NT2/D1 (cell line): ENCODE measurements around the gene ABCG1.

ENCODE experiments used
- DNase-seq: peaks from one replicate; pipeline ENCODE4 v3.0.0-alpha.2; 2011; ENCODE audit warnings: low read depth, low spot score
- H3K27me3 ChIP-seq: 2 replicates; pipeline ENCODE4 v1.6.0; 2011; ENCODE audit warnings: mild to moderate bottlenecking; ENCODE audit not compliant: insufficient read length, insufficient read depth
- H3K36me3 ChIP-seq: 2 replicates; pipeline ENCODE4 v1.6.1; 2011; ENCODE audit warnings: mild to moderate bottlenecking, low read length, mixed read lengths; ENCODE audit not compliant: insufficient read depth, insufficient read length
- H3K4me1 ChIP-seq: 2 replicates; pipeline ENCODE4 v1.5.1; 2011; ENCODE audit not compliant: insufficient read depth, insufficient read length
- H3K4me3 ChIP-seq: 2 replicates; pipeline ENCODE4 v1.5.1; 2011; ENCODE audit warnings: low read depth; ENCODE audit not compliant: insufficient read length
- H3K9ac ChIP-seq: 2 replicates; pipeline ENCODE4 v1.6.0; 2011; ENCODE audit warnings: low read depth; ENCODE audit not compliant: insufficient read length
- H3K9me3 ChIP-seq: 2 replicates; pipeline ENCODE4 v1.5.1; 2011; ENCODE audit warnings: mild to moderate bottlenecking, low read length; ENCODE audit not compliant: insufficient read depth
- SUZ12 ChIP-seq: IDR thresholded peaks from 2 replicates; pipeline ENCODE4 v1.6.1; 2011; ENCODE audit not compliant: insufficient read length, insufficient read depth; ENCODE audit errors: extremely low read depth
- YY1 ChIP-seq: IDR thresholded peaks from 2 replicates; pipeline ENCODE4 v1.6.1; 2011; ENCODE audit not compliant: insufficient read length, insufficient read depth
- ZNF274 ChIP-seq: IDR thresholded peaks from 2 replicates; pipeline ENCODE4 v1.6.1; 2011; ENCODE audit warnings: mild to moderate bottlenecking, low read depth, low read length

ABCG1 gene

GRCh38 chr21:42309753-42310213 lies 90.8 kb downstream of the ABCG1 start:
- TF ChIP-seq SUZ12 = no peak
- TF ChIP-seq ZNF274 = no peak
- TF ChIP-seq YY1 = no peak
- Histone ChIP-seq H3K4me1 (peaks cover 37% of the 10 kb centered on the region), H3K9ac (peak overlapping the region; percentile 5), H3K27me3 (peaks cover 3% of the 10 kb centered on the region), H3K9me3 (no peaks in the 10 kb centered on the region), H3K4me3 (no peak overlapping the region), H3K36me3 (no peaks in the 10 kb centered on the region)
- peak; percentile 48 for DNase-seq

DNA sequence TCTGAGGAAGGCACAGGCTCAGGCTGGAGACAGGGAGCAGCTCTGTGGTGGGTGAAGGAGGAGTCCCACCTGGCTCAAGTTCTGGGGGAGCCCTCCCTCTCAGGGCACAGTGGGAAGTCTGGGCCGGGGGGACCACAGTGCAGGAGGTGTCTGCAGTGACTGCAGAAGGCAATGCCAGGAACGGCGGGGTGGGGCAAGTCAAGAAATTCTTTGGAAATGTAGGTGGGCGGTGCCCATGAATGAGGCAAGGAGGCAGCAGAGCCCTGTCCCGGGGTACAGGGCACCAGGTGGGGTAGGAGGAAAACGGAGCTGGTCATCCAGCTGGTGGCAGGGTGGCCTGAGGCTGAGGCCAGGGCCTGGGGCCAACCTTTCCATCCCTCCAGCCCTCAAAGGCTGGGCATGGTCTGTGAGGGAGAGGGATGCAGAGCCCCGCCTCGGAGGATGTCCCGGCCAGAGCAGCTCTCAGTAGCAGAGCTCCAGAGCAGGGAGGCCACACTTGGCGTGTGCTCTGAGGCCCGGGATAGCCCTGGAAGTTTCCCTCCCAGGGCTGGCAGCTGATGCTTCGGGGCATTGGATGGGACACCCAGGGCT lies 91.6 kb downstream of the ABCG1 start:
- Histone ChIP-seq H3K27me3 (peaks cover 3% of the 10 kb centered on the region), H3K9ac (no peak overlapping the region), H3K9me3 (no peaks in the 10 kb centered on the region), H3K36me3 (no peaks in the 10 kb centered on the region), H3K4me1 (peaks cover 42% of the 10 kb centered on the region), H3K4me3 (no peak overlapping the region)
- DNase-seq = no peak
- TF ChIP-seq YY1 (no peak), ZNF274 (no peak), SUZ12 (no peak)

GRCh38 chr21:42311160-42311559 lies 92.2 kb downstream of the ABCG1 start:
- Histone ChIP-seq H3K4me3 (no peak overlapping the region), H3K36me3 (no peaks in the 10 kb centered on the region), H3K9ac (no peak overlapping the region), H3K27me3 (peaks cover 3% of the 10 kb centered on the region), H3K4me1 (peaks cover 43% of the 10 kb centered on the region), H3K9me3 (no peaks in the 10 kb centered on the region)
- TF ChIP-seq SUZ12 (no peak), YY1 (no peak), ZNF274 (no peak)
- no peak for DNase-seq

DNA sequence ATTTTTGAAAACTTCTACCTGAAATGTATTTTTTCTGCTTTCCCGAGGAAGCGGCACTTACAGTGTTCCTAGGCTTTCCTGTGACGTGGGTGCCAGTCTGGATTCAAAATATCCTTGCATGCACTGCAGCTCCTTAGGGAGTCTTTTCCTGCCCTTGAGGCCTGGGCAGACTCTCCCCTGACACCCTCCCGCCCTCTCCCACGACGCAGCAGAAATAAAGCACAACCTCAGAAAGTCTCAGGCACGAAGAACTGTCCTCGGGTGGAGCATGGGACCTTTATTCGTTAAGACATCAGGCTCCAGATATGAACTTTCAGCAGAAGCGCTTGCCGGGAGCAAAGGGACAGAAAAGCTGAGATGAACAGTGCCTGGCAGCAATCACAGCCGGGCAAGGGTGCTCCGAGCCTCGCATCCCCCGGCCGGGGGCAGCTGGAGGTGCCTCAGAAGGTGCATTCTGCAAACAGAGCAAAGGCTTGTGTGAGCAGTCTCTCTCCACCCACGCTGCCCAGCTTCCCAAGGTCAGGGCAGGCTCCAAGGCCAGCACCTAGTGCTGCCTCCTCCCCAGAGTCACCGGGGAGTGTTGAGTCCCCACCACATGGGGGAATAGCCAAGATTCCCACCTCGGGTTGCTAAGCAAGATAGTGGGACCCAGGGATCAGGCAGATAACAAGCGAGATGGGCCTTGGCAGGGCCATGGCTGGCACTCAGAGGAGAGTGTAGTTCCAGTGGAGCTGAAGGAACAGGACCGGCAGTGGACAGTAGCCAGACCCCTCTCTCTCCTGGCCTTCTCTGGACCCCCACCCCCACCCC lies 93.1 kb downstream of the ABCG1 start:
- DNase-seq = no peak
- Histone ChIP-seq H3K9ac (no peak overlapping the region), H3K36me3 (no peaks in the 10 kb centered on the region), H3K4me1 (peaks cover 51% of the 10 kb centered on the region), H3K9me3 (no peaks in the 10 kb centered on the region), H3K4me3 (no peak overlapping the region), H3K27me3 (peaks cover 3% of the 10 kb centered on the region)
- TF ChIP-seq ZNF274 (no peak), YY1 (no peak), SUZ12 (no peak)

DNA sequence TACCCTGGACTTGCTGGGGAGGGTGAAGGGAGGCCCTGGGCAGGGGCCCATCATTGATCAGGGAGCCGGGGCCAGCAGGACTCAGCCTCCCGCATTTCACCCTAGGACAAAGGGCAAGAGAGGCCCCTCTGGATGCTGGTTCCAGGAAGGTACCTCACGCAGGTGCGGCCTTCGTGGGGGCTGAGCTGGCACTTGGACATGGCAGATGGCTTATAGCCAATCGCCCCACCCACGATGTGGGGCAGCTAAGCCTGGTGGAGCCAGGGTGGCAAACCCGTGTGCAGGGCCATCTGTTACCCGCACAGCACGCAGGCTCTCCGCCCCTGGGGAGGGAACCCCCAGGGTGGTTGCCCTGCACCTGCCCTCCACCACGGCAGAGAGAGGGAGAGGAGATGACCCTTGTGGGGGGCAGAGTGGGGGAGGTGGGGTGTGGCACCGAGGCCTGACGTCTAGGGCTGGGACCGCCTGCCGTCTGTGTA lies 93.7 kb downstream of the ABCG1 start:
- Histone ChIP-seq H3K9ac (no peak overlapping the region), H3K9me3 (no peaks in the 10 kb centered on the region), H3K4me1 (peaks cover 57% of the 10 kb centered on the region), H3K27me3 (peaks cover 3% of the 10 kb centered on the region), H3K4me3 (no peak overlapping the region), H3K36me3 (no peaks in the 10 kb centered on the region)
- TF ChIP-seq SUZ12 (no peak), ZNF274 (no peak), YY1 (no peak)
- no peak for DNase-seq

DNA sequence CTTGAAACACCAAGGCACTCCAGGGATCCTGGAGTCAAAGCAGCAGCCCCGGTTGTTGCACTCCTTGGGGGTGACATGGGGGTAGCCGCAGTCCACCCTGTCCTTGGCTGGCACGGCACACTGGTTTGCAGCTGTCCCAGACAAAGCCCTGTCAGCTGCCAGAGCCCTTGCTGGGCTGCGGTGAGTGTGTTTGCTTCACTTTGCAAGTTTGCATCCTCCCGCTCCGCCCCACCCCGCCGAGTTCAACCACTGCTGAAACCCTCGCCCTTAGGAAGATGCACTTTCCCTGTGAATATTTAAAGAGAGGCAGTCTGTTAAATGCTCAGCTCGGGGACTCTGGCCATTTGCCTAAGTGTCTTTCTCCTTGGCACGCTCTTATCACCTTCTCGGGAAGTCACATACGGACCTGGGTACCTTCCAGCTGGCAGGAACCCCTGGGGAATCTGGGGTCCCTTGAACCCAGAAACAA lies 94.6 kb downstream of the ABCG1 start:
- peak overlapping the region; percentile 34 for H3K9ac ChIP-seq
- no peak for TF ChIP-seq ZNF274
- no peak for TF ChIP-seq SUZ12
- no peak for TF ChIP-seq YY1
- H3K4me3 ChIP-seq = no peak overlapping the region
- H3K27me3 ChIP-seq = peaks cover 3% of the 10 kb centered on the region
- H3K4me1 ChIP-seq = peaks cover 64% of the 10 kb centered on the region
- no peaks in the 10 kb centered on the region for H3K9me3 ChIP-seq
- peak; percentile 75 for DNase-seq
- no peaks in the 10 kb centered on the region for H3K36me3 ChIP-seq
